Retinal pigment epithelial cell (primary cell): ENCODE measurements around the gene OR52H1.

Experiments
- DNase-seq: peaks from one replicate; pipeline ENCODE4 v3.0.0-alpha.2; 2010; ENCODE audit warnings: low read depth
- H3K4me3 ChIP-seq: 2 replicates; pipeline ENCODE4 v1.5.1; 2011; ENCODE audit warnings: mild to moderate bottlenecking, low read length, control low read depth, moderate library complexity
- TF ChIP-seq, protein P1 (sequence below): conservative IDR thresholded peaks from 2 replicates; pipeline ENCODE4 v1.5.1; 2011; ENCODE audit warnings: low read depth, low read length, control low read depth, inconsistent platforms

OR52H1 gene

DNA sequence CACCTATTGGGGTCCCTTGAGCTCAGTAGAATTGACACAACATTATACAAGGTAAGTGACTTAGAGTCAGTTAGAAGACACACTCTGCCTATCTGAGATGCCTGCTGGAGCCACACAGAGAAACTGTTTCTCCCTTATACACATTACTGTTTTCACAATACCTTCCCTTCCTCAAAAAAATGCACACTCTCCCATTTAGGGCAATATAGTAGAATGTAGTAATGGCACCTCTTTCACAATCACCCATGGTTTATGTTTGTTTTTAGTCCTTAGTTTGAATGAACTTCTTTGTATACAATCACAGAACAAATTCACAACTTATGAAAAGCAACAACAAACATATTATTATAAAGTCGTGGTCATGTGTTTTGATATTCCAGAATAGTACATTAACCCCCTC lies 14.3 kb downstream of the OR52H1 start:
- H3K4me3 ChIP-seq, result no peak overlapping the region
- TF ChIP-seq, protein P1, sequence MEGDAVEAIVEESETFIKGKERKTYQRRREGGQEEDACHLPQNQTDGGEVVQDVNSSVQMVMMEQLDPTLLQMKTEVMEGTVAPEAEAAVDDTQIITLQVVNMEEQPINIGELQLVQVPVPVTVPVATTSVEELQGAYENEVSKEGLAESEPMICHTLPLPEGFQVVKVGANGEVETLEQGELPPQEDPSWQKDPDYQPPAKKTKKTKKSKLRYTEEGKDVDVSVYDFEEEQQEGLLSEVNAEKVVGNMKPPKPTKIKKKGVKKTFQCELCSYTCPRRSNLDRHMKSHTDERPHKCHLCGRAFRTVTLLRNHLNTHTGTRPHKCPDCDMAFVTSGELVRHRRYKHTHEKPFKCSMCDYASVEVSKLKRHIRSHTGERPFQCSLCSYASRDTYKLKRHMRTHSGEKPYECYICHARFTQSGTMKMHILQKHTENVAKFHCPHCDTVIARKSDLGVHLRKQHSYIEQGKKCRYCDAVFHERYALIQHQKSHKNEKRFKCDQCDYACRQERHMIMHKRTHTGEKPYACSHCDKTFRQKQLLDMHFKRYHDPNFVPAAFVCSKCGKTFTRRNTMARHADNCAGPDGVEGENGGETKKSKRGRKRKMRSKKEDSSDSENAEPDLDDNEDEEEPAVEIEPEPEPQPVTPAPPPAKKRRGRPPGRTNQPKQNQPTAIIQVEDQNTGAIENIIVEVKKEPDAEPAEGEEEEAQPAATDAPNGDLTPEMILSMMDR, result no peak
- DNase-seq, result no peak

DNA sequence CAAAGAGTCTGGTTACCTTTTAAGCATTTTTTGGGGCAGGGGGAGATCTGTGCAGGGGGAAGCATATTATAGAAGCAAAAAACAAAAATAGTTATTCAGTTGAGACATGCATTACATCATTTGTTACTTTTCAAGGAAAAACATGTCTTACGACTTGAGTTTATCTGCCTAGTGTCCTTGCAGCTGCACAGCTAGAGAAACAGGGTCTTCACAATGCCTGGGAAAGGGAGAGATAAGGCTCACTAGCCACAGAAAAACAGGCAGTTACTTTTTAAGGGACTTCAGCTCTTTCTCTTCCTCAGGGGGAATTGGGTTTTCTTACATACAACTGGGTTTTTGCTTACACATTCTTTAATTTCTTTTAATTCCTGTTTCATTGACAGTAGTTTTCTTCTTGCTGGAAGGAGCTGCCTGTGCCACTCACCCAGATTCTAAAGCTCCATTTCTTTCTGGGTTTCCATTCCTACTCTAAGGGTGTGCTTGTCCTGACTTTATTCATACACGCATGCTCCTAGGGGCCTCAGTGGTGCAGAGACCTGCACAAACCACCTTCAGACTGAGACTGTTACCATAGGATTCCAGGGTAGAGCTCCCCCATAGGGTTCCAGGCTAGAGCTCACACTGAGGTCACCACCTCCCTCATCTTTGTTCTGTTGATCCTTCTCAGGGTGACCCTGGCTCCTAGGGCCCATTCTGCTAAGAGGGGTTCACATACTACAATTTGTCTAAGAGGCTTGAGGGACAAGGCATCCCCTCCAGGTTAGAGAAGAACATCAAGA lies 17.1 kb downstream of the OR52H1 start:
- no peak overlapping the region for H3K4me3 ChIP-seq
- TF ChIP-seq, protein P1, result no peak
- DNase-seq, result no peak

GRCh38 chr11:5528495-5528894 lies 19.8 kb downstream of the OR52H1 start:
- no peak overlapping the region for H3K4me3 ChIP-seq
- no peak for DNase-seq
- TF ChIP-seq, protein P1, result no peak

DNA sequence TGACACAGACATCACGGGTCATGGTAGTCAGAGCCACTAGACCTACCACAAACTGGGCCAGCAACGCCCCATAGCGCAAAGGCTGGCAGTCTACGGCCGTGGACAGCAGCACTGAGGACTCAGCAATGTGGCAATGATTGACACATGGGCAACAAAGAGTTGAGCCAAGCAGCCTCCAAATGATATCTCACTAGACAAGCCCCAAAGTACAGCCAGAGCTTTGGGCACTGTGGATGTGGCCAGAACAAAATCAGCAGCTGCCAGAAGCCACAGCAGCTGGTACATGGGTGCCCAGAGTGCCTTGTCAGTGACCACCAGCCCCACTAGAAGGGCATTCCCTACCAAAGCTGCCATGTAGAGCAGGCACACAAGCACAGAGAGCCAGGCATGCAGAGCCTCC lies 20.6 kb downstream of the OR52H1 start:
- no peak overlapping the region for H3K4me3 ChIP-seq
- TF ChIP-seq, protein P1, result no peak
- no peak for DNase-seq

- TF ChIP-seq, protein P1, result no peak
- DNase-seq, result no peak
- no peak overlapping the region for H3K4me3 ChIP-seq
Observed at GRCh38 chr11:5524756-5525155, 23.6 kb downstream of the OR52H1 start.

DNA sequence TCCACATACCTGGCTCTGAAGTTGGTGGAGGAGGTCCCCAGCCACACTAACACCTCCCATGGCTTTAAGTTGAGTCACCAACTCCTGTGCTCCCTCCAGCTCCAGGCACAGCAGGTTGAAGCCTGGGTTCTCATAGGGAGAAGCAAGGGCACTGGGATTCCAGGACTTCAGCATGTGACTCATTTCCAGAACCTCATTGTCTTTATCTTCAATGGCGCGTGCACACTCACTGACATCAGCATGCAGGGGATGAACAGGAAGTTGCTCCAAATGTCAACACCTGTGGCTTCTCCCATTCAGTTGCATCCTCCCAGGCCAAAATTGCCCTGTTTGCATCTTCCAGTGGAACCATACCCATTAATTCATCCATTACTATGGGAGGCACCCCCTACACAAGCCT lies 26.0 kb downstream of the OR52H1 start:
- no peak overlapping the region for H3K4me3 ChIP-seq
- TF ChIP-seq, protein P1, result no peak
- no peak for DNase-seq

- TF ChIP-seq, protein P1, result no peak
- no peak for DNase-seq
Observed at GRCh38 chr11:5521540-5521939, 26.8 kb downstream of the OR52H1 start.

More at GRCh38 chr11:5521540-5521939, 26.8 kb downstream of the OR52H1 start:
- no peak overlapping the region for H3K4me3 ChIP-seq
